HG02642 (cell line): ENCODE results near the gene PLXDC1.

Source experiments
- ATAC-seq: cut with Tn5 transposase; IDR thresholded peaks from one replicate; pipeline ENCODE4 v1.9.1; 2021; ENCODE audit warnings: mild to moderate bottlenecking; ENCODE audit not compliant: unreplicated experiment, poor library complexity

Gene PLXDC1

GRCh38 chr17:39151150-39151942 is at the start of gene PLXDC1:
Gene PLXDC1 (minus strand): TSS chr17:39151637. CDS start chr17:39151437, 200 bp downstream.
- no peak for ATAC-seq

- no peak for ATAC-seq
Observed at GRCh38 chr17:39200957-39201510, 49.6 kb upstream of the PLXDC1 start.

GRCh38 chr17:39200070-39200879 is 48.8 kb upstream of the PLXDC1 start, which contains the start of gene RPL19:
Gene RPL19 (plus strand): TSS chr17:39200283. CDS start chr17:39200345, 62 bp downstream.
- ATAC-seq: peak; percentile 71

- peak; percentile 67 for ATAC-seq
Observed at GRCh38 chr17:39199820-39200069, 48.3 kb upstream of the PLXDC1 start.

GRCh38 chr17:39198186-39198566 is 46.7 kb upstream of the PLXDC1 start:
- ATAC-seq: no peak

- peak; percentile 45 for ATAC-seq
Observed at GRCh38 chr17:39197380-39198185, 46.1 kb upstream of the PLXDC1 start, which contains the start of gene CACNB1. Gene CACNB1 (minus strand): TSS chr17:39197669. CDS start chr17:39197495, 174 bp downstream.

GRCh38 chr17:39196808-39197291 is 45.4 kb upstream of the PLXDC1 start:
- no peak for ATAC-seq

GRCh38 chr17:39196241-39196807 is 44.9 kb upstream of the PLXDC1 start:
- no peak for ATAC-seq

GRCh38 chr17:39195568-39196160 is 44.2 kb upstream of the PLXDC1 start:
- ATAC-seq: no peak

GRCh38 chr17:39194985-39195524 is 43.6 kb upstream of the PLXDC1 start:
- no peak for ATAC-seq

GRCh38 chr17:39194089-39194984 is 42.9 kb upstream of the PLXDC1 start:
- no peak for ATAC-seq

GRCh38 chr17:39193346-39193745 is 41.9 kb upstream of the PLXDC1 start:
- ATAC-seq: no peak

GRCh38 chr17:39192901-39193300 is 41.5 kb upstream of the PLXDC1 start:
- no peak for ATAC-seq

- ATAC-seq: no peak
Observed at GRCh38 chr17:39191750-39192510, 40.5 kb upstream of the PLXDC1 start.

GRCh38 chr17:39187152-39187830 is 35.9 kb upstream of the PLXDC1 start:
- ATAC-seq: no peak

GRCh38 chr17:39186481-39187002 is 35.1 kb upstream of the PLXDC1 start:
- ATAC-seq: no peak

- ATAC-seq: no peak
Observed at GRCh38 chr17:39183720-39184119, 32.3 kb upstream of the PLXDC1 start.
